Muscle of arm (tissue), 12 donors: ENCODE results near the gene PLA2R1. TPM values are rescaled to one million over a fixed set of nuclear protein-coding genes. Genes with fewer than 3 reads are reported as not detected.

Source experiments
- DNase-seq: peaks from one replicate; pipeline ENCODE4 v3.0.0-alpha.2; 2013
- polyA plus RNA-seq, 12 donors: library from polyadenylated mRNA; unstranded; fragments of 120-200 nt; gene quantifications; one replicate each; pipeline ENCODE4 v1.2.1, GENCODE V29; 2013; ENCODE audit not compliant: insufficient read length in 12 of 12

Gene PLA2R1
- polyA plus RNA-seq, 12 donors: 0.91 to 10.6 (median 1.8) TPM; not detected in 1

DNA sequence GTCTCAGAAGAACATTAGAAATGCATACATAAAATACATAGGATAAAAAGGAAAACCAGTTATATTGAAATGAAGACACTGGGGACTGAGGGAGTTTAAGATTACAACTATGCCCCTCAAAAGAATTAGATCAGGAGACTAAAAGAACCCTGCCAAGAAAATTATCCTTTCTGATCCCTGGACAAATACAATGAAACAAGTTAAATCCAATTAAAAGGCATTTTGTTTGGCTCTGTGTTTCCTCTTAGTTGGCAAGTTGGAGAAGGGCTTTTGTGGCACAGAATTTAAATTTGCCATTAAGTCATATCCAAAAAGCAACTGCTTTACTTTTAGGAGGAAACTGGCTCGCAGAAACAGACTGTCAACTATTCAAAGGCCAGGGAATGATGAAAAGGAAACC lies 165.3 kb downstream of the PLA2R1 start:
- DNase-seq: no peak

DNA sequence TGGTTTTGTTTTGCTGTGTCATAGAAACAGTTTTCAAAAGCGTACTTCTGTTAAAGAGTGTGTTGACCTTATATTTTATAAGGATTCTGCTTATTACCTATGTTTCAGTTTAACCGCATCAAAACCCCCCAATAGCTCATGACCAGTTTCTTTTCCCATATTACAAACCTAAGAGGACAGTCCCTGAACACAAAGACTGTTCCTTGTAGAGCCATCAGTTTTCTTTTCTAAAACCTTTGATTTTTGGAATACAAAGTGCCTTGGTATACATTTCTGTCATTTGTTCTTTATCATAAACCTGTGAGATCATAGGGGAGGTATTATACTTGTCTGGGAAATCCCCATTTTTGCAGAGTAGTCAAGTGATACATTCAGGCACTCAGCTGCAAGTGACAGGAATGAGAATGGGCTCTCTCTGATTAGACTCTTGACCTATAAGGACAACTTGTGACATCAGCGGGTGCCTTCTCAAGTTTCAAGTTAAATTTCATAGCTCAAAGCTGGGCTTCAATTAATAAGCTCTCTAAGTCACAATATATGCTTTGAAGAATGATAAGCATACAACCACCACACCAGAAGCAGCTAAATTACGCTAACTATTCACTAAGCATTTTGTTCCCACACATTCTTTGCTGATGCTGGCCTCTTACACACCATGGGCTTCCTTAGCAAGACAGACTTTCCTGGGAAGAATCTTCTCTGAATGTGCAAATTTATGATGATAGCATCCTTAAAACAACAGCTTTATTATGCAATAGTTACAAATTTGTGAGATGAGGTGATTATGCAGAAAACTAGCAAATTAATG lies 167.0 kb downstream of the PLA2R1 start:
- DNase-seq: no peak

DNA sequence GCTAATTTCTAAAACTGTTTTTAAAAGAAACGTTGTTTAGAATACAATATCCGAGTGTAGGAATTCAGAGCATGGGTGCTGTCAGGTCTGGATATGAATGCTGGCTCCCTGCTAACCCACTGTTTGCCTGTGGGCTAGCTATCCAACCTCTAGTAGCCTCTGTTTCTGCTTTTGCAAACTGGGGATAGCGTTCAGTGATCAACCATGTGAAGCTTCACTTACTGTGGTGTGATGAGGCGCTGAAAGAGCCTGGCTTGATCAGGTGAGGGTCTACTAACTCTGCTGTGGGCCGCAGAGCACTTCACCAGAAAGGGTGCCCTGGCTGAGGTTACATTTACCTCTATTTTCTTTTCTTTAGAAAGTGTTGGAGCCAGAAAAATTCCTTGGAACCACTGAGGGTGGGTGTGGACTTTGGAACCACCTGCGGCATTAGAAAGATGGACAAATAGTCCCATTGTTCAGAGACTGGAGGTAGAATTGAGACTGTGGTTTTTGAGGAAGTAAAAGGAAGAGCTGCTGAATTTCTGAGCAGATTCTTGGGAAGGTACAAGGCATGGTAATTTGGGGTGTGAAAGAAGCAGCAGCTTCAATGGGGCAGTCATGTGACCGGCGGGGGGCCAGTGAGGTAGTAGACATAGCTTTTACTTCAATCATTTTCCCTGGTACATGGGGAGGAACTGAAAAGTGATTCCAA lies 168.1 kb downstream of the PLA2R1 start:
- DNase-seq: no peak

DNA sequence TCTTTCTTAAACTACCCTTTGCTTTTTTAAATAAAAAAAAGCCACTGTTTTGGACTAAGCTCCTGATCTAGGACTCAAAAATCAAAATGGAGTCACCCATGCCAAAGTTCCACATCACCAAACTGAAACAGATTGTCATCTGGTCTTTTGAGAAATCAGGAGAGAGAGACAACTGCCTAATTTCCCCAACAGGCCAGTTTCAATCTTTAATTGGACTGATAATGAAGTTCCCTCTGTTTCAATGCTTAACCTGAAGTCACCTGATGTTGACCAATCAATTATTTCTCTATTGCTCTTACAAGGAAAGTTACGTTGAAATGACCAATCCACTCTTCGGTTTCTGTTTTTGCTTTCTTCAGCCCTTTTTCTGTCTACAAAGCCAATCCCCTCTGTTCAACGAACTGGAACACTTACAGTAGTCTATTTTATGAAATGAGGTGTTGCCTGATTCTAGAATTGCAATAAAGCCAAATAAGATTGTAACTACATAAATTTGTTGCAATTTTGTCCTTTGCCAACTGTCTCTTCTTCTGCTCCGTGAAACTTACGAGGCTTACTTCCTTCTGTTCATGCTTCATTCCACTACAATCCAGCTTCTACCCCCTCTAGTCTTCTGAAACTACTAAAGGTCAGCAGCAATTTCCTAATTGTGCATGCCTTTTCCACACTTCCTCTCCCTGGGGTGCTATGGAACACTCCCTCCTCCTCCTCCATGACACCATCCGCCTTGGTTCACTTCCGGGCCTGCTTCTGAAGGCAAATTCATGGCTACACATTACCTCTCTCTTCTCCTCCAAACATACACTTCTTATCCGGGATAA lies 169.2 kb downstream of the PLA2R1 start:
- no peak for DNase-seq

DNA sequence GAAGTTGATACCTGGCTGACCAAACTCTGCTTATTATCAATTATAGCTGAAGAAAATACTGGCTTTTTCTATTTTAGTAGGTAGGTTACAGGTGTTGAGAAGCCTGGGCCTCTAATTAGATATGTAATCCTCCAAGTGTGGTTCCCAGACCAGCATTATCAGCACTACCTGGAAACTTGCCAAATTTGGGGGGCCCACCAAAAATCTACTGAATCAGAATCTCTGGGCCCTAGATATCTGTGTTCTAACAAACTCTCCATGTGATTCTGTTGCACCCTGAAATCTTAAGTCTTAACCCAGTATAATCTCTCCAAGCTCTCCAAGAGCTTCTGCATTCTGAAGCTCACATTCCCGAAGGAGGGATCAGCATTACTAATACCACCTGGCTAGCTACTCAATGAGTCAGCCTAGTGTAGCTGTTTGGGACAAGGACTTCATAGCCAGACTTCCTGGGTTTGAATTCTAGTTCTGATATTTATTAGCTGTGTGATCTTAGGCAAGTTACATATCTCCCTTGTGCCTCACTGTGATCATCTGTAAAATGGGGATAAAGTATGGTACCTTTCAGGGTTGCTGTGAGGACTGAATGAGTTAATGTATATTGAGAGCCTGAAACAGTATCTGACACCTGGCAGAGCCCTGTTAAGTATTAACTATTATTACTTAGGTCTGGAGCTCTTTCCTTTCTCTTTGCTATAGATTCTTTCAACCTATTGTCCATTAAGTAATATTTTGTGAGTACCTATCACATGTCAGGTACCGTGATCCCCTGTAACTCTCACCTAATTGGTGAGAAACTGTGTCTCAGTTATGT lies 170.3 kb downstream of the PLA2R1 start:
- no peak for DNase-seq

DNA sequence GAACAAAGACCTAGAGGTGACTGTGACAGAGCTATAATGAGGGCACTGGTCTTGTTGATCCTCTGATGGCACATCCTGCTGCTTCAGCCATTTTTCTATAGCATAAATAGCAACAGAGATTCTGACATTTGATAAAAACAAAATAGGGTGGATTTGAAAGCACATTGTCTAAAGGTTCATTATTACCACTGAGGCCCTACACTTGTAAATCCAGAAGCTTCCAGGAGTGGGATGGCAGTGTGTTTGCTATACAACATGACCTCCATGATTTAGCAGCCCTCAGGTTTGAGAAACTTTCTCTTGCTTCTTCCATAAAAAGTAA lies 171.2 kb downstream of the PLA2R1 start:
- DNase-seq: no peak

DNA sequence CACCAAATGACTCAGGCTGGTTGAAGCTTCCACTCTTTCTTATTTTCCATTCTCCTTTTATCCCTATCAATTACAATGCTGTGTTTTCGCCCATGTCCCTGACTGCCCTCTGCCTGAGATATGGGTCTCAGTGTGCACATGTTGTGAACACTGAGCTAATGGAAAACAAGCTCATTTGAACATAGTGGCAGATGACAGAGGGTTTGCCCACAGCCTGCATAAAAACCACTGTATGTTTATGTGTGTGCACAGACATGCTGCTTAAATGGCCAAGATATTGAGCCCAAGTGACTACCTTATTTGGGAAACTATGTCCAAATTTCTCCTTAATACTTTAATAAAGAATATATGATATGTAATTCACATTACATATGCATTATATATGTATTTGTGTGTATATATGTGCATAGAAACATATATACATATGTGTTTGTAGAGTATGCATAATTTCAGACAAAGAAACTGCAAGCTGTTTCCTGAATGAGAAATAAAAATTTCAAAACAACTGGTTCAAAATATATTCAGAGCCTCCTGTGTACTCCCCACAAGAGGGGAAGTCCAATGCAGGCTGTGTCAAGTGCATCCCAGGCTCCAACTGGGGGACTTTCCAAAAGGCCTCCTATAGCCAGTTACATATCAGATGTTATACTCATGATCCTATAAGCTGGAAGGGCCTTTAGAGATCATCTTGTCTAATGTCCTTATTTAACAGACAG lies 171.7 kb downstream of the PLA2R1 start:
- DNase-seq: no peak

DNA sequence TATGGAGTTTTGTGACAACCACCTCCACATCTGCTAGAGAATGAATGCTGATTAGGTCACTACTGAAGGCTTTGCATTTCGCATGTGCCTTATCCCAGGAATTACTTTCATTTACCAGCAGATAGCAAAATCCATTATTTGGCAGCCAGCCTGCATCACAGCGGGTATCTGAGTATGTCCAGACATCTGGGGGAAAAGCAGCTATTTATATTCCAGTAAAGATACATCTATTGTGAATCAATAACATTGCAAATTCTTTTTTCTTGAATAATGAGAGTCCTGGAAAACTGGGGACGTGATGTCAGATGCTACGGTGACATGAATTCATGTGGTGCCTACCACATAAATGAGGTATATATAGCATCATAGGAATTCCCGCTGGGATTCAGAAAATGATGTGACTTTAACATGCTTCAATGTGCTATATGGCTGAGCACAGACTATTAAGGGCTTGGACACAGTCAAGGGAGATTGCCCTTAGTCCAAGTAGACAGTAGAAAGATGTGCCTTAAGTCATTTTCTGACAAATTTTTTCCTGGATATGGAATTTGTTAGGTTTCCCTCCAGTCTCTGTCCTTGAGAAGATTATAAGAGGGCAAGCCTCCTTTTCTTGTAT lies 180.2 kb downstream of the PLA2R1 start:
- no peak for DNase-seq

Other genes with a start within 250 kb of the PLA2R1 start
- gene LY75, start 157.9 kb downstream of the PLA2R1 start, polyA plus RNA-seq: 1 to 10 TPM in 3 of 12 donors, under 1 TPM in 8, not detected in 1; 0.13 to 3.3 (median 0.57) TPM
- 10 to 100 TPM in 11 of 12 donors, not detected in 1; 24.5 to 77.2 (median 54.3) TPM for gene ITGB6, start 137.7 kb upstream of the PLA2R1 start, polyA plus RNA-seq